Measurements from ENCODE around the gene SPATA31E1.

DNA sequence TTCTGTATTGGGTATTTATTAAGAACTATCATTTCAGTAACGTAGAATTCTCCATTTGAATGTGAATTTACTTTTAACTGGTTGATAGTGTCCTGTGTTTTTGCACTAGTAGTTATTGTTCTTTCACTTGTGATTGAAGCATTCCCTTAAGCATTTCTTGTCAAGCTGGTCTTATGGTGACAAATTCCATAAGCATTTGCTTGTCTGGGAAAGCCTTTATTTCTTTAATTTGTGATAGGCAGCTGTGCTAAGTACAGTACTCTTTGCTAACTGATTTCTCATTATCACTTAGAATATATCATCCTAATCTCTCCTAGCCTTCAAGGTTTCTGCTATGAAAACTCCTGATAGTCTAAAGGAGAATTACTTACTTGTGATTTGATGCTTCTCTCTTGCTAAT is 21.3 kb upstream of the SPATA31E1 start:
- TF ChIP-seq GLIS3 (CRISPR knock-in tag; IDR thresholded peaks at IDR 0.05) (no peak), RARB (CRISPR knock-in tag; IDR thresholded peaks at IDR 0.05) (no peak), TCF4 (CRISPR knock-in tag; IDR thresholded peaks at IDR 0.05; ENCODE audit: borderline replicate concordance) (no peak), CSDC2 (CRISPR knock-in tag; IDR thresholded peaks at IDR 0.05) (no peak), ZFP30 (CRISPR knock-in tag; IDR thresholded peaks at IDR 0.05) (no peak), ZNF70 (CRISPR knock-in tag; IDR thresholded peaks at IDR 0.05) (no peak), ARNTL (CRISPR knock-in tag; IDR thresholded peaks at IDR 0.05; ENCODE audit: borderline replicate concordance, low read depth) (no peak)
- TF ChIP-seq, protein P1, sequence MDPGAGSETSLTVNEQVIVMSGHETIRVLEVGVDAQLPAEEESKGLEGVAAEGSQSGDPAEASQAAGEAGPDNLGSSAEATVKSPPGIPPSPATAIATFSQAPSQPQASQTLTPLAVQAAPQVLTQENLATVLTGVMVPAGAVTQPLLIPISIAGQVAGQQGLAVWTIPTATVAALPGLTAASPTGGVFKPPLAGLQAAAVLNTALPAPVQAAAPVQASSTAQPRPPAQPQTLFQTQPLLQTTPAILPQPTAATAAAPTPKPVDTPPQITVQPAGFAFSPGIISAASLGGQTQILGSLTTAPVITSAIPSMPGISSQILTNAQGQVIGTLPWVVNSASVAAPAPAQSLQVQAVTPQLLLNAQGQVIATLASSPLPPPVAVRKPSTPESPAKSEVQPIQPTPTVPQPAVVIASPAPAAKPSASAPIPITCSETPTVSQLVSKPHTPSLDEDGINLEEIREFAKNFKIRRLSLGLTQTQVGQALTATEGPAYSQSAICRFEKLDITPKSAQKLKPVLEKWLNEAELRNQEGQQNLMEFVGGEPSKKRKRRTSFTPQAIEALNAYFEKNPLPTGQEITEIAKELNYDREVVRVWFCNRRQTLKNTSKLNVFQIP (CRISPR knock-in tag; IDR thresholded peaks at IDR 0.05; ENCODE audit: borderline replicate concordance, low read depth): no peak
- TF ChIP-seq, protein P2, sequence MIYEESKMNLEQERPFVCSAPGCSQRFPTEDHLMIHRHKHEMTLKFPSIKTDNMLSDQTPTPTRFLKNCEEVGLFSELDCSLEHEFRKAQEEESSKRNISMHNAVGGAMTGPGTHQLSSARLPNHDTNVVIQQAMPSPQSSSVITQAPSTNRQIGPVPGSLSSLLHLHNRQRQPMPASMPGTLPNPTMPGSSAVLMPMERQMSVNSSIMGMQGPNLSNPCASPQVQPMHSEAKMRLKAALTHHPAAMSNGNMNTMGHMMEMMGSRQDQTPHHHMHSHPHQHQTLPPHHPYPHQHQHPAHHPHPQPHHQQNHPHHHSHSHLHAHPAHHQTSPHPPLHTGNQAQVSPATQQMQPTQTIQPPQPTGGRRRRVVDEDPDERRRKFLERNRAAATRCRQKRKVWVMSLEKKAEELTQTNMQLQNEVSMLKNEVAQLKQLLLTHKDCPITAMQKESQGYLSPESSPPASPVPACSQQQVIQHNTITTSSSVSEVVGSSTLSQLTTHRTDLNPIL (CRISPR knock-in tag; IDR thresholded peaks at IDR 0.05; ENCODE audit: low read depth): no peak
